Ascending aorta (tissue), 2 donors: Measurements from ENCODE around the gene SYNPO. TPM values are rescaled to one million over a fixed set of nuclear protein-coding genes. Genes with fewer than 3 reads are reported as not detected.

Experiments
- DNase-seq, 2 donors: peaks; one replicate each; pipeline ENCODE4 v3.0.0-alpha.2; 2019; ENCODE audit warnings: low spot score in 2 of 2
- H3K27ac ChIP-seq, 2 donors: fragments of 200-600 bp; sonication (generic); one replicate each; pipeline ENCODE4 v1.5.1; 2016 to 2017; ENCODE audit warnings: mild to moderate bottlenecking in 1 of 2
- H3K27me3 ChIP-seq: fragments of 200-600 bp; sonication (generic); one replicate; pipeline ENCODE4 v1.5.1; 2017
- H3K36me3 ChIP-seq, 2 donors: fragments of 200-600 bp; sonication (generic); one replicate each; pipeline ENCODE4 v1.5.1; 2016
- H3K4me1 ChIP-seq, 2 donors: fragments of 200-600 bp; sonication (generic); one replicate each; pipeline ENCODE4 v1.5.1; 2016 to 2017; ENCODE audit warnings: mild to moderate bottlenecking in 1 of 2
- H3K4me3 ChIP-seq, 2 donors: fragments of 200-600 bp; sonication (generic); one replicate each; pipeline ENCODE4 v1.5.1; 2016 to 2017; ENCODE audit warnings: mild to moderate bottlenecking in 1 of 2
- H3K9me3 ChIP-seq, 2 donors: fragments of 200-600 bp; sonication (generic); one replicate each; pipeline ENCODE4 v1.5.1; 2016
- CTCF ChIP-seq, 3 experiments: fragments of 200-600 bp in 2 of 3; fragments of 450-650 bp in 1 of 3; sonication (generic) in 2 of 3; IDR thresholded peaks; one replicate each; pipeline ENCODE4 v1.5.1; 2016 to 2019; ENCODE audit warnings: antibody characterized with exemption in 3 of 3, mild to moderate bottlenecking in 1 of 3, moderate library complexity in 1 of 3
- intact Hi-C: fragments of 100-400 bp; cut with DNase I; formaldehyde crosslinking; loops from one replicate; pipeline ENCODE4 v1.15.1; 2023
- total RNA-seq: library from RNA; depleted of rRNA; stranded (reverse); fragments of >200 nt; gene quantifications from one replicate; pipeline ENCODE4 v1.1.0, GENCODE V29; 2016

Gene SYNPO
- total RNA-seq, 1 donor from 2014 or later: 128 TPM

- H3K4me1 ChIP-seq: peaks cover 36 to 70% of the 10 kb centered on the region in 2 donors
- no peak overlapping the region for H3K4me3 ChIP-seq
- intact Hi-C loops: loop anchor here (2.0 kb wide), 1 partner anchor 62 kb away; no protein-coding TSS in a partner anchor
- peak in 2 of 3 experiments; percentile 17 to 23 for TF ChIP-seq CTCF (IDR thresholded peaks at IDR 0.05)
- DNase-seq: no peak
- peaks cover 31 to 54% of the 10 kb centered on the region in 2 donors for H3K36me3 ChIP-seq
- H3K9me3 ChIP-seq: no peaks in the 10 kb centered on the region
- H3K27ac ChIP-seq: peak overlapping the region; percentile 86
- no peaks in the 10 kb centered on the region for H3K27me3 ChIP-seq
Measured at GRCh38 chr5:150653145-150653761, 12.8 kb downstream of the SYNPO start.

- Histone ChIP-seq H3K4me3 (no peak overlapping the region), H3K27ac (peak overlapping the region; percentile 86), H3K4me1 (peaks cover 29 to 65% of the 10 kb centered on the region in 2 donors), H3K36me3 (peaks cover 24 to 47% of the 10 kb centered on the region in 2 donors), H3K27me3 (no peaks in the 10 kb centered on the region), H3K9me3 (no peaks in the 10 kb centered on the region)
- DNase-seq: no peak
- intact Hi-C loops: loop anchor here (2.0 kb wide), 1 partner anchor 63 kb away; no protein-coding TSS in a partner anchor
- TF ChIP-seq CTCF (IDR thresholded peaks at IDR 0.05): no peak
Measured at GRCh38 chr5:150653762-150654556, 13.5 kb downstream of the SYNPO start.

- intact Hi-C loops: loop anchor here (5.0 kb wide), 1 partner anchor 47 kb away; the partner anchor contains the start of gene RBM22
- DNase-seq: no peak
Measured at GRCh38 chr5:150655221-150655620, 14.8 kb downstream of the SYNPO start.

GRCh38 chr5:150656191-150657132, 16.0 kb downstream of the SYNPO start:
- Histone ChIP-seq H3K27me3 (no peaks in the 10 kb centered on the region), H3K4me1 (peaks cover 19 to 56% of the 10 kb centered on the region in 2 donors), H3K9me3 (no peaks in the 10 kb centered on the region), H3K36me3 (peaks cover 0 to 23% of the 10 kb centered on the region in 2 donors), H3K27ac (peak overlapping the region; percentile 86 to 90), H3K4me3 (peak overlapping the region; percentile 44 to 59)
- intact Hi-C loops: loop anchor here (1.0 to 5.0 kb wide), 4 partner anchors 46 to 198 kb away; partner anchors contain the start of gene RBM22
- TF ChIP-seq CTCF (IDR thresholded peaks at IDR 0.05): peak; percentile 39 to 66 (median 58)
- no peak for DNase-seq

More at GRCh38 chr5:150655221-150655620, 14.8 kb downstream of the SYNPO start:
- peaks cover 11 to 34% of the 10 kb centered on the region in 2 donors for H3K36me3 ChIP-seq
- H3K27me3 ChIP-seq: no peaks in the 10 kb centered on the region
- no peak overlapping the region for H3K4me3 ChIP-seq
- H3K4me1 ChIP-seq: peaks cover 23 to 58% of the 10 kb centered on the region in 2 donors
- no peaks in the 10 kb centered on the region for H3K9me3 ChIP-seq
- H3K27ac ChIP-seq: peak overlapping the region; percentile 86 to 90
- no peak for TF ChIP-seq CTCF (IDR thresholded peaks at IDR 0.05)

GRCh38 chr5:150658121-150658520, 17.7 kb downstream of the SYNPO start:
- Histone ChIP-seq H3K4me3 (no peak overlapping the region), H3K36me3 (peaks cover 0 to 15% of the 10 kb centered on the region in 2 donors), H3K9me3 (no peaks in the 10 kb centered on the region), H3K27me3 (no peaks in the 10 kb centered on the region), H3K4me1 (peaks cover 16 to 40% of the 10 kb centered on the region in 2 donors), H3K27ac (peak overlapping the region; percentile 85 to 90)
- intact Hi-C loops: loop anchor here (5.0 kb wide), 1 partner anchor 44 kb away; the partner anchor contains the start of gene RBM22
- TF ChIP-seq CTCF (IDR thresholded peaks at IDR 0.05): no peak
- peak in 1 of 2 donors; percentile 58 for DNase-seq
